ENCODE results near the gene RPL18A. TPM values are rescaled to one million over a fixed set of nuclear protein-coding genes. Genes with fewer than 3 reads are reported as not detected.

RPL18A gene
- total RNA-seq, 4 donors from 2014 or later: 1,544 to 1,849 (median 1,738) TPM

DNA sequence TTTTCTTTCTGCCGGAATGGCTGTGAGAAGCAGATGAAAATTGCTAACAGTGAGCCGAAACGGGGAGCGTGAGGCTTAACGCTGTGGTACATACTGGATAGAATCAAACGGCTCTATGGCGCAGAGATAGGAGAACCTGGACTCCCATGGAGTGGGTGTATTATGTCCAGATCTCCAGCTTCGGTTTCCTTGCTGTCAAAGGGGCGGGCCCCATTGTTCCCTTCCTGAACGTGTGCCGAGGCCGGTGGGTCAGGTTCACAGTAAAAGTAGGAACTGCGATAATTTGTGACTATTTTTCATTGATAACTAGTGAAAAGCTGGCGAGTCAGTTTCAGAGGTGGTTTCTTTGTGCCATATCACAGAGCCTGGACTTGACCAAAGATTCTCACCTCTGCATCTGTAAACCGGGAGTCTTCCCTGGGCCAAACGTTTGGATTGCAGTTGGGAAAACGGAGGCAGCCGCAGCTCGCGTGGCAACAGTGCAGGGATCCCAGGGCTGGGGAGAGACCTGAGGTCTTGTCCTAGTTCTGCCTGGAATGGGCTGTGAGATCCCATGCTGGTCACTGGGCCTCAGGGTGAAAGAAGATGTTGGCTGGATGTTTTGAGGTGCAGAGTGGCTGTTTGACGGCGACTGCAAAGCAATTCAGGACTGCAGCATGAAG, 752 bp downstream of the RPL18A start:
- peak overlapping the region; percentile 85 to 96 (median 90) for H3K27ac ChIP-seq
- peaks cover 0 to 24% (median 16%) of the 10 kb centered on the region in 4 donors for H3K4me1 ChIP-seq
- no peaks in the 10 kb centered on the region for H3K27me3 ChIP-seq
- 0 to 2% methylated on average over 22 of the region's 22 CpGs for WGBS, 2 donors
- H3K4me3 ChIP-seq: peak overlapping the region; percentile 92 to 98 (median 96)
- no peaks in the 10 kb centered on the region for H3K9me3 ChIP-seq
- DNase-seq (ENCODE audit: low spot score in 2 of 2): no peak
- H3K36me3 ChIP-seq: peaks cover 9 to 47% (median 24%) of the 10 kb centered on the region in 3 donors
- no peak for TF ChIP-seq CTCF (IDR thresholded peaks at IDR 0.05)

- no peaks in the 10 kb centered on the region for H3K27me3 ChIP-seq
- no peak for TF ChIP-seq EP300 (IDR thresholded peaks at IDR 0.05)
- TF ChIP-seq CTCF (IDR thresholded peaks at IDR 0.05): no peak
- TF ChIP-seq POLR2A (IDR thresholded peaks at IDR 0.05): no peak
- DNase-seq (ENCODE audit: low spot score in 2 of 2): no peak
- peaks cover 9 to 52% (median 24%) of the 10 kb centered on the region in 3 donors for H3K36me3 ChIP-seq
- no peaks in the 10 kb centered on the region for H3K9me3 ChIP-seq
- peak overlapping the region in 2 of 4 donors; percentile 85 to 96 for H3K27ac ChIP-seq
- peak overlapping the region; percentile 92 to 98 (median 96) for H3K4me3 ChIP-seq
- WGBS, 2 donors: 35 to 55% methylated on average over 7 of the region's 7 CpGs
- H3K4me1 ChIP-seq: peaks cover 0 to 24% (median 16%) of the 10 kb centered on the region in 4 donors
Measured at GRCh38 chr19:17860993-17861360, 1.3 kb downstream of the RPL18A start.

GRCh38 chr19:17861542-17862402, 2.1 kb downstream of the RPL18A start:
- Histone ChIP-seq H3K4me1 (peaks cover 0 to 24% (median 16%) of the 10 kb centered on the region in 4 donors), H3K9me3 (no peaks in the 10 kb centered on the region), H3K4me3 (peak overlapping the region in 1 of 4 donors; percentile 98), H3K27ac (peak overlapping the region in 1 of 4 donors; percentile 96), H3K36me3 (peaks cover 9 to 59% (median 24%) of the 10 kb centered on the region in 3 donors), H3K27me3 (no peaks in the 10 kb centered on the region)
- no peak for DNase-seq (ENCODE audit: low spot score in 2 of 2)
- no peak for TF ChIP-seq CTCF (IDR thresholded peaks at IDR 0.05)
- no peak for TF ChIP-seq POLR2A (IDR thresholded peaks at IDR 0.05)
- no peak for TF ChIP-seq EP300 (IDR thresholded peaks at IDR 0.05)
- 86 to 88% methylated on average over 13 to 23 of the region's 23 CpGs for WGBS, 2 donors

DNA sequence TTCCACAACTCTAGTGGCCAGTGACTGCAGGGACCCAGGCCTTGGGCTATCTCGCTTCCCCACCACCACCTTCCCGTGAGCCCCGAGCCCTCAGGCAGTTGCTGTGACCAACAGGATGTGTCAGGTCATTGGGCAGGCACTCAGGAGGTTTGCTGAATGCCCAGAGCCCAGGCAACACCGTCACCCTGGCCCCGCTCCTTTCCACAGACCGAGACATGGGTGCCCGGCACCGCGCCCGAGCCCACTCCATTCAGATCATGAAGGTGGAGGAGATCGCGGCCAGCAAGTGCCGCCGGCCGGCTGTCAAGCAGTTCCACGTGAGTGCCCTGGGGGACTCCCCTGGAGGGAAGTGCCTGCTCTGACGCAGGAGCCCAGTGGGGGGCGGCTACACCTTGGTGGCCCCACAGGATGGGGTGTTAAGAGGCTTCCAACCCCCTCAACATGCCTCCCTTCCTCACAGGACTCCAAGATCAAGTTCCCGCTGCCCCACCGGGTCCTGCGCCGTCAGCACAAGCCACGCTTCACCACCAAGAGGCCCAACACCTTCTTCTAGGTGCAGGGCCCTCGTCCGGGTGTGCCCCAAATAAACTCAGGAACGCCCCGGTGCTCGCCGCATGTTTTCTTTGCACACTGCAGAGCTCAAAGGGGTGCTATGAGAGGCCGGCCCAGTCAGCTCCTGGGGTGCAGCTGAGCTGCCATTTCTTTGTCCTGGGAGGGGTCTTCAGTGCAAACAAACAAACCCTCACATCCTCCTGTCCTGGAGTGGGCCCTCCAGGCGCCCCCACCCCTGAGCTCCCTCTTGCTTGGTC, 3.2 kb downstream of the RPL18A start:
- Histone ChIP-seq H3K27ac (no peak overlapping the region), H3K27me3 (no peaks in the 10 kb centered on the region), H3K4me3 (no peak overlapping the region), H3K4me1 (peaks cover 0 to 24% (median 16%) of the 10 kb centered on the region in 4 donors), H3K36me3 (peaks cover 9 to 59% (median 24%) of the 10 kb centered on the region in 3 donors), H3K9me3 (no peaks in the 10 kb centered on the region)
- DNase-seq (ENCODE audit: low spot score in 2 of 2): no peak
- WGBS, 2 donors: 89 to 91% methylated on average over 21 to 28 of the region's 31 CpGs
- TF ChIP-seq CTCF (IDR thresholded peaks at IDR 0.05): no peak
